AG04449 (cell line): Measurements from ENCODE around the gene RAB8A.

Experiments used
- CTCF ChIA-PET: fragments of 350-600 bp; formaldehyde crosslinking; extraction: SDS; loops from one replicate; lab custom pipeline; 2021; ENCODE audit warnings: antibody characterized with exemption; lab: Yijun Ruan, JAX
- POLR2A ChIA-PET: fragments of 400-600, 350-600 bp; formaldehyde crosslinking; extraction: SDS; loops from one replicate; lab custom pipeline; 2020; ENCODE audit warnings: antibody characterized with exemption, inconsistent platforms; lab: Yijun Ruan, JAX
- DNase-seq: peaks from one replicate; pipeline ENCODE4 v3.0.0-alpha.2; 2010; ENCODE audit warnings: low read depth, low spot score
- H3K4me3 ChIP-seq: 2 replicates; pipeline ENCODE4 v1.5.1; 2011; ENCODE audit warnings: low read depth, mild to moderate bottlenecking, control low read depth, low read length
- CTCF ChIP-seq: IDR thresholded peaks from one replicate; pipeline ENCODE4 v1.5.1; 2011; ENCODE audit warnings: mild to moderate bottlenecking, moderate library complexity, low read length, control low read depth, inconsistent platforms; ENCODE audit not compliant: insufficient read depth; ENCODE audit errors: missing control alignments

RAB8A gene

GRCh38 chr19:16159655-16160054 is 48.0 kb downstream of the RAB8A start:
- ChIA-PET CTCF (no interaction called here), POLR2A (no interaction called here)
- no peak for TF ChIP-seq CTCF
- no peak overlapping the region for H3K4me3 ChIP-seq
- DNase-seq: no peak

GRCh38 chr19:16160445-16160942 is 48.8 kb downstream of the RAB8A start:
- ChIA-PET CTCF (no interaction called here), POLR2A (interaction anchor here (1.1 kb wide), 1 partner anchor 10 kb away, joined by 6 read pairs; no protein-coding TSS in a partner anchor)
- H3K4me3 ChIP-seq: no peak overlapping the region
- no peak for DNase-seq
- no peak for TF ChIP-seq CTCF

GRCh38 chr19:16160943-16161560 is 49.4 kb downstream of the RAB8A start:
- ChIA-PET POLR2A (interaction anchor here (0.9 to 1.1 kb wide), 2 partner anchors 10 to 36 kb away, joined by 3 to 6 read pairs; partner anchors contain the start of gene AP1M1), CTCF (interaction anchor here (1.1 kb wide), 1 partner anchor 10 kb away, joined by 3 read pairs; no protein-coding TSS in a partner anchor)
- DNase-seq: no peak
- no peak for TF ChIP-seq CTCF
- no peak overlapping the region for H3K4me3 ChIP-seq

- POLR2A ChIA-PET: interaction anchor here (0.9 to 1.1 kb wide), 2 partner anchors 11 to 36 kb away, joined by 3 to 6 read pairs; partner anchors contain the start of gene AP1M1
- CTCF ChIA-PET: interaction anchor here (1.1 kb wide), 2 partner anchors 11 to 18 kb away, joined by 3 read pairs; no protein-coding TSS in a partner anchor
- H3K4me3 ChIP-seq: no peak overlapping the region
- DNase-seq: no peak
- TF ChIP-seq CTCF: no peak
Observed at GRCh38 chr19:16161840-16162239, 50.2 kb downstream of the RAB8A start.

GRCh38 chr19:16164222-16164890 is 52.7 kb downstream of the RAB8A start:
- no peak overlapping the region for H3K4me3 ChIP-seq
- no peak for DNase-seq
- CTCF ChIA-PET: interaction anchor here (1.1 kb wide), 1 partner anchor 123 kb away, joined by 3 read pairs; no protein-coding TSS in a partner anchor
- no peak for TF ChIP-seq CTCF
- POLR2A ChIA-PET: no interaction called here

- H3K4me3 ChIP-seq: no peak overlapping the region
- POLR2A ChIA-PET: no interaction called here
- TF ChIP-seq CTCF: no peak
- DNase-seq: no peak
- CTCF ChIA-PET: no interaction called here
Observed at GRCh38 chr19:16166417-16166816, 54.7 kb downstream of the RAB8A start.
